Upper lobe of left lung (tissue), 6 donors: ENCODE measurements around the gene DYRK2. TPM values are rescaled to one million over a fixed set of nuclear protein-coding genes. Genes with fewer than 3 reads are reported as not detected.

Experiments
- ATAC-seq, 2 donors: fragments of 200-7000 bp; cut with Tn5 transposase; one replicate each; pipeline ENCODE4 v1.9.1; 2022; ENCODE audit warnings: mild to moderate bottlenecking in 2 of 2, moderate library complexity in 2 of 2; ENCODE audit not compliant: low FRiP score in 2 of 2
- DNase-seq, 2 donors: peaks; one replicate each; pipeline ENCODE4 v3.0.0-alpha.2; 2019 to 2020
- H3K27ac ChIP-seq, 4 donors: fragments of 200-600 bp; sonication (generic); one replicate each; pipeline ENCODE4 v1.5.1; 2016 to 2019
- H3K27me3 ChIP-seq, 4 donors: fragments of 200-600 bp; sonication (generic); one replicate each; pipeline ENCODE4 v1.5.1; 2017 to 2019
- H3K36me3 ChIP-seq, 4 donors: fragments of 200-600 bp; sonication (generic); one replicate each; pipeline ENCODE4 v1.5.1; 2016 to 2019
- H3K4me1 ChIP-seq, 4 donors: fragments of 200-600 bp; sonication (generic); one replicate each; pipeline ENCODE4 v1.5.1; 2018 to 2019
- H3K4me3 ChIP-seq, 4 donors: fragments of 200-600 bp; sonication (generic); one replicate each; pipeline ENCODE4 v1.5.1; 2017 to 2019; ENCODE audit warnings: mild to moderate bottlenecking in 2 of 4, moderate library complexity in 1 of 4
- H3K9me3 ChIP-seq, 4 donors: fragments of 200-600 bp; sonication (generic); one replicate each; pipeline ENCODE4 v1.5.1; 2018 to 2019
- EP300 ChIP-seq, 4 donors: sonication (generic); formaldehyde crosslinking; IDR thresholded peaks; one replicate each; pipeline ENCODE4 v1.5.1; 2017; ENCODE audit warnings: antibody characterized with exemption in 4 of 4, control low read depth in 2 of 4
- POLR2A ChIP-seq, 4 donors: fragments of 450-650 bp; IDR thresholded peaks; one replicate each; pipeline ENCODE4 v1.5.1; 2016 to 2017; ENCODE audit warnings: antibody characterized with exemption in 4 of 4, mild to moderate bottlenecking in 2 of 4
- POLR2AphosphoS5 ChIP-seq, 2 donors: sonication (generic); formaldehyde crosslinking; IDR thresholded peaks; one replicate each; pipeline ENCODE4 v1.5.1; 2017; ENCODE audit warnings: antibody characterized with exemption in 2 of 2
- WGBS, 2 donors: methylation state at CpG; one replicate each; pipeline ENCODE4 v1.1.5; 2017 to 2018; 5-methylcytosine and 5-hydroxymethylcytosine counted together
- total RNA-seq, 6 donors: library from RNA; depleted of rRNA in 4 of 6; stranded (reverse); fragments of >200 nt in 4 of 6; gene quantifications; one replicate each; pipeline versions ENCODE4 v1.1.0 to v1.2.1, GENCODE V29; 2016 to 2021
- TF ChIP-seq, protein P1 (sequence below), 6 experiments: fragments of 450-650 bp in 4 of 6; fragments of 200-600 bp in 2 of 6; sonication (generic) in 2 of 6; IDR thresholded peaks; one replicate each; pipeline ENCODE4 v1.5.1; 2016 to 2019; ENCODE audit warnings: antibody characterized with exemption in 6 of 6
- donor health status: DM: no; HTN: no; CAD: no; lungs with moderate emphysema.
- donor health status: DM: no; HTN: yes; CAD: no; lungs with severe emphysema.

The DYRK2 gene
- total RNA-seq, 6 donors from 2014 or later: 11.3 to 54.5 (median 17.9) TPM

DNA sequence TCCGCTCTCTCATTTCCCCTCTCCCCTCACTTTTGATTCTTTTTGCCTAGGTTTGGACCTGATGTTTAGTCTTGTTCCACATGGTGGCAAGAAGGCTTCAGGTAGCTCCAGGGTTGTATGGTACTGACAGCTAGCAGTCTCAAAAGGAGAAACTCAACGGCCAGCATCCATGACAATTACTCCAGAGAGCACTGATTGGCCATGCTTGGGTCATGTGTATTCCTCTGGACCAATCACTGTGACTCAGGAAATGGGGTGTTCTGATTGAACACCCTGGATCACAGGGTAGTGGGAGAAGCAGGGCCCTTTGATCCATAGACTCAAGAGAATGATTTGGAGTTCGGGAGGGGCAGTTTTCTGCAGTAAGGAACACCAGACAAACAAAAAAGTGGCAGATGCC lies 45.3 kb downstream of the DYRK2 start:
- no peak for TF ChIP-seq EP300 (IDR thresholded peaks at IDR 0.05)
- no peak for TF ChIP-seq POLR2A (IDR thresholded peaks at IDR 0.05)
- TF ChIP-seq POLR2AphosphoS5 (IDR thresholded peaks at IDR 0.05): no peak
- TF ChIP-seq, protein P1, sequence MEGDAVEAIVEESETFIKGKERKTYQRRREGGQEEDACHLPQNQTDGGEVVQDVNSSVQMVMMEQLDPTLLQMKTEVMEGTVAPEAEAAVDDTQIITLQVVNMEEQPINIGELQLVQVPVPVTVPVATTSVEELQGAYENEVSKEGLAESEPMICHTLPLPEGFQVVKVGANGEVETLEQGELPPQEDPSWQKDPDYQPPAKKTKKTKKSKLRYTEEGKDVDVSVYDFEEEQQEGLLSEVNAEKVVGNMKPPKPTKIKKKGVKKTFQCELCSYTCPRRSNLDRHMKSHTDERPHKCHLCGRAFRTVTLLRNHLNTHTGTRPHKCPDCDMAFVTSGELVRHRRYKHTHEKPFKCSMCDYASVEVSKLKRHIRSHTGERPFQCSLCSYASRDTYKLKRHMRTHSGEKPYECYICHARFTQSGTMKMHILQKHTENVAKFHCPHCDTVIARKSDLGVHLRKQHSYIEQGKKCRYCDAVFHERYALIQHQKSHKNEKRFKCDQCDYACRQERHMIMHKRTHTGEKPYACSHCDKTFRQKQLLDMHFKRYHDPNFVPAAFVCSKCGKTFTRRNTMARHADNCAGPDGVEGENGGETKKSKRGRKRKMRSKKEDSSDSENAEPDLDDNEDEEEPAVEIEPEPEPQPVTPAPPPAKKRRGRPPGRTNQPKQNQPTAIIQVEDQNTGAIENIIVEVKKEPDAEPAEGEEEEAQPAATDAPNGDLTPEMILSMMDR (IDR thresholded peaks at IDR 0.05): no peak
- WGBS, 2 donors: 89 to 91% methylated on average over 3 of the region's 3 CpGs
- ATAC-seq (no peak), DNase-seq (no peak)
- H3K4me1 ChIP-seq: peaks cover 0 to 4% (median 0%) of the 10 kb centered on the region in 4 donors
- no peaks in the 10 kb centered on the region for H3K36me3 ChIP-seq
- H3K27me3 ChIP-seq: no peaks in the 10 kb centered on the region
- H3K4me3 ChIP-seq: no peak overlapping the region
- H3K27ac ChIP-seq: no peak overlapping the region
- no peaks in the 10 kb centered on the region for H3K9me3 ChIP-seq

DNA sequence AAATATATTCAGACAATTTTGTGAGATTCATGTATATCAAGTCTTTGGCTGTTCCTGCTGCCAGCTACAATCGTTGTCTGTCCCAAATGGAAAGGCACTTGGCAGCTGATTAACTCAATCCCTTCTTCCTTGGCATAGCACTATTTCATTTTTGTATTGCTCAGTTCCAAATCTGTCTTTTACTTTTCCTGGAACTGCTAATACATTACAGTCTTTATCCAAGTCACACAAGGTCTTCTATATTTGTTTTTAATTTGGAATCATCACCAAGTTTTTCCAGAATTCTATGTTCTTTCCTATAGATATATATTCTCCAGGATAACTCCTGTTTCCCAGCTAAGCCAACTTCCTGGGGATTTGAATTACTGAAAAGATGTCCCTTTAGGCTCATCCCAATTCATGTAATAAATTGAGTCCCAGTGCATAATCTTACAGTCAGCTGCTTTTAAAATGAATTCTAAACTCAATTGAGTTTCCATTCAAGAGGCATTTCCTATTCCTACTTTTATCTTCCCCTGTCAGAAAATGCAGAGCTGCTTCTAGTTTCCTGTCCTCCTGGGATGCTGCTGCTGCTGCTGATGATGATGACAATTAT lies 45.9 kb downstream of the DYRK2 start:
- WGBS, 2 donors: 61 to 72% methylated on average over 1 of the region's 1 CpG
- Histone ChIP-seq H3K27ac (no peak overlapping the region), H3K9me3 (no peaks in the 10 kb centered on the region), H3K4me3 (no peak overlapping the region), H3K4me1 (peaks cover 0 to 5% (median 2%) of the 10 kb centered on the region in 4 donors), H3K36me3 (no peaks in the 10 kb centered on the region), H3K27me3 (no peaks in the 10 kb centered on the region)
- no peak for ATAC-seq
- no peak for DNase-seq
- TF ChIP-seq, protein P1 (IDR thresholded peaks at IDR 0.05): no peak

DNA sequence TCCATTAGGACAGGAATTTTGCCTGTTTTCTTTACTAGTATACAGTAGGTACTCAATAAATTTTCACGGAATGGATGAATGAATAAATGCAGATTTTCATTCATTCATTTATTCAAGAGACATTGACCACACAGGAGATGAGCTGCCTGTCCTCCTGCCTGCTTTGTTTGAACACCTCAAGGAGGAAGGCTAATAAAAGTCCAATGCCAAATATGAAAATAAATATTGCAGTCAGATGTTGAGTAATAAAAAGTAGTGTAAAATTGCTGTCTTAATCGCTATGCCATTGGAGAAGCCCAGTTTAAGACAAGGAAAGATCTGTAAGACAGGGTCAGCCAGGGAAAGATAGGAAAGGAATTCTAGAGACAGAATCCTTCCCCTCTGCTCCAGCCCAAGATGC lies 47.4 kb downstream of the DYRK2 start:
- WGBS, 2 donors: 85 to 93% methylated on average over 2 of the region's 2 CpGs
- H3K4me3 ChIP-seq: no peak overlapping the region

DNA sequence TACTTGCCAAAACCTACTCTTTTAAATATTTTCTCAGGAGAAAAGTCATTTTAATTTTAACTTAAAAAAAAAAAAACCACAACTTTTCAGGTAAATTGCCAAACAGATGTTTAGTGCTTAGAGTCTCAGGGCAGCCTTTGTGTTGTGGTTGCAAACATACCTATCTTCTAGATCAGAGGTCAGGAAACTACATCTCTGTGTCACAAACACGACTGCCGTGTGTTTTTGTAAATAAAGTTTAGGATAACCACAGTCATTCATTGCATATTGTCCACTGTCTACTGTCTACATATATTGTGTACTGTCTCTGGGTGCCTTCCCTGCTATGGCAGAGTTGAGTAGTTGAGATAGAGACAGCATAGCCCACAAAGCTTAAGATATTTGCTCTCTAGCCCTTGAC lies 48.9 kb downstream of the DYRK2 start:
- 72 to 77% methylated on average over 2 of the region's 2 CpGs for WGBS, 2 donors
- Histone ChIP-seq H3K4me3 (no peak overlapping the region), H3K9me3 (no peaks in the 10 kb centered on the region), H3K4me1 (peaks cover 0 to 6% (median 2%) of the 10 kb centered on the region in 4 donors), H3K27me3 (no peaks in the 10 kb centered on the region), H3K27ac (no peak overlapping the region), H3K36me3 (no peaks in the 10 kb centered on the region)
- TF ChIP-seq POLR2A (IDR thresholded peaks at IDR 0.05) (no peak), POLR2AphosphoS5 (IDR thresholded peaks at IDR 0.05) (no peak), EP300 (IDR thresholded peaks at IDR 0.05) (no peak)
- TF ChIP-seq, protein P1 (IDR thresholded peaks at IDR 0.05): no peak
- no peak for DNase-seq
- no peak for ATAC-seq

More for the DNA sequence above, 47.4 kb downstream of the DYRK2 start:
- ATAC-seq (no peak), DNase-seq (no peak)
- no peaks in the 10 kb centered on the region for H3K36me3 ChIP-seq
- H3K27ac ChIP-seq: no peak overlapping the region
- TF ChIP-seq POLR2A (IDR thresholded peaks at IDR 0.05) (no peak), POLR2AphosphoS5 (IDR thresholded peaks at IDR 0.05) (no peak)
- peaks cover 0 to 6% (median 2%) of the 10 kb centered on the region in 4 donors for H3K4me1 ChIP-seq
- H3K27me3 ChIP-seq: no peaks in the 10 kb centered on the region
- H3K9me3 ChIP-seq: no peaks in the 10 kb centered on the region

DNA sequence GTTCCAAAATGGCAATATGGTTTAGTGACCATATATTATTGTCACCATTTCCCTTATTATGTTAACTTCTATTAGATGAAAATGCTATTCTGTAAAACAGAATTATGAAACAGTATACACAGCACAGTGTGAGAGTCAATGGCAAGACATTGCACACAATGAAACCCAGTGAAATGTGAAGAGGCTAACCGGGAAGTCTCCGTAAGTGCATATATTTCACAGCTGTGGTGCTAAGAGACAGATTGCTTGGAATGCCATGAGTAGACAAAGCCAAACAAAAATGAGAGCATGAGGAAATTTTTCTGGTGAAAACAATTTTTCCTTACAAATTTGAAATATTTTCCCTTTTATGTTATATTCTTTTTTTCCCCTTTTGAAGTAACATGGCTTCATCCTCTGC lies 49.4 kb downstream of the DYRK2 start:
- no peak for TF ChIP-seq EP300 (IDR thresholded peaks at IDR 0.05)
- TF ChIP-seq, protein P1 (IDR thresholded peaks at IDR 0.05): no peak
- TF ChIP-seq POLR2AphosphoS5 (IDR thresholded peaks at IDR 0.05): no peak
- TF ChIP-seq POLR2A (IDR thresholded peaks at IDR 0.05): no peak
- Histone ChIP-seq H3K9me3 (no peaks in the 10 kb centered on the region), H3K36me3 (no peaks in the 10 kb centered on the region), H3K4me1 (peaks cover 0 to 6% (median 2%) of the 10 kb centered on the region in 4 donors), H3K4me3 (no peak overlapping the region), H3K27ac (no peak overlapping the region), H3K27me3 (no peaks in the 10 kb centered on the region)
- DNase-seq: no peak
- WGBS, 2 donors: 41 to 82% methylated on average over 2 of the region's 2 CpGs
- ATAC-seq: no peak
